ENCODE data around the gene COBL. TPM values are rescaled to one million over a fixed set of nuclear protein-coding genes. Genes with fewer than 3 reads are reported as not detected.

Gene COBL
- total and polyA plus RNA-seq, 10 of the 15 experiments (the other 5 are each of a cell fraction or from before 2014, with no cell fraction given): 0.21 TPM; not detected in 9

- TF ChIP-seq ZNF687 (IDR thresholded peaks at IDR 0.05) (no peak), PML (IDR thresholded peaks at IDR 0.05; ENCODE audit: low read length) (no peak), TARDBP (IDR thresholded peaks at IDR 0.05; ENCODE audit: borderline replicate concordance) (no peak), PKNOX1 (IDR thresholded peaks at IDR 0.05) (no peak)
Observed at GRCh38 chr7:51019191-51019844, 297.3 kb downstream of the COBL start (continued).

GRCh38 chr7:51017576-51018535, 298.8 kb downstream of the COBL start:
- Histone ChIP-seq H4K20me1 (ENCODE audit: control insufficient read depth, insufficient read depth) (no peaks in the 10 kb centered on the region), H3K79me2 (ENCODE audit: control insufficient read depth, insufficient read depth, low read length) (no peaks in the 10 kb centered on the region), H3K27me3 (replicated peaks in 1 of 2; ENCODE audit: control insufficient read depth in 2 of 2, insufficient read depth in 2 of 2, low read length in 1 of 2) (no peaks in the 10 kb centered on the region), H3K4me1 (ENCODE audit: control insufficient read depth, insufficient read depth, low read length) (no peaks in the 10 kb centered on the region), H3K9me3 (replicated peaks; ENCODE audit: control insufficient read depth, insufficient read depth, low read length) (no peaks in the 10 kb centered on the region; the same call in 2 of the 3 replicates), H3K4me3 (no peak overlapping the region), H2AFZ (ENCODE audit: control insufficient read depth, low read depth, low read length) (no peak overlapping the region), H3K4me2 (ENCODE audit: control insufficient read depth, insufficient read depth) (no peak overlapping the region), H3K9ac (ENCODE audit: control insufficient read depth, insufficient read depth, low read length) (no peak overlapping the region), H3K36me3 (ENCODE audit: control insufficient read depth in 2 of 2, insufficient read depth in 2 of 2, low read length in 1 of 2) (no peaks in the 10 kb centered on the region), H3K27ac (ENCODE audit: control insufficient read depth, insufficient read depth) (no peak overlapping the region)
- WGBS (ENCODE audit: insufficient coverage, insufficient replicate concordance, low lambda C conversion rate, missing lambda C conversion rate): 18% methylated on average over 16 of the region's 16 CpGs
- RAD21 ChIA-PET (ENCODE audit: unreplicated experiment): no interaction called here
- no TSS peak for BruUV-seq (replicated peaks)
- POLR2A ChIA-PET: no interaction called here
- ATAC-seq: no peak
- CTCF ChIA-PET: no interaction called here
- SMC1A ChIA-PET (ENCODE audit: uncharacterized antibody, unreplicated experiment): no interaction called here
- FAIRE-seq: no peak
- in situ Hi-C loops (cut with MboI) (no loop called here), intact Hi-C loops (cut with micrococcal nuclease; ENCODE audit: unreplicated experiment) (no loop called here)
- DNase-seq (ENCODE audit: low read depth, low spot score): no peak
- peak; percentile 68 for TF ChIP-seq RUNX3 (IDR thresholded peaks at IDR 0.05; ENCODE audit: low read length)
- TF ChIP-seq YBX1 (IDR thresholded peaks at IDR 0.05): no peak
- no peak for TF ChIP-seq SMARCA5 (IDR thresholded peaks at IDR 0.05)
- TF ChIP-seq IRF5 (IDR thresholded peaks at IDR 0.05; ENCODE audit: borderline replicate concordance): peak; percentile 72
- TF ChIP-seq POLR2A (IDR thresholded peaks at IDR 0.05; ENCODE audit: low read depth, low read length): no peak
- no peak for TF ChIP-seq RCOR1 (conservative IDR thresholded peaks at IDR 0.05; ENCODE audit: low read depth, low read length)
- TF ChIP-seq ZNF207 (IDR thresholded peaks at IDR 0.05; ENCODE audit: borderline replicate concordance): no peak
- peak; percentile 85 for TF ChIP-seq MLLT1 (IDR thresholded peaks at IDR 0.05)
- no peak for TF ChIP-seq KLF5 (IDR thresholded peaks at IDR 0.05; ENCODE audit: partially characterized antibody)
- TF ChIP-seq FOXM1 (IDR thresholded peaks at IDR 0.05; ENCODE audit: low read depth, low read length): no peak

Data from GM12878 (cell line).